CD4-positive, alpha-beta T cell treated with Interleukin-4 for 1 hour (primary cell): Measurements from ENCODE around the gene TRPV2.

Source experiments
- DNase-seq, 2 donors: peaks; one replicate each; pipeline ENCODE4 v3.0.0-alpha.2; 2020 to 2022

Gene TRPV2

DNA sequence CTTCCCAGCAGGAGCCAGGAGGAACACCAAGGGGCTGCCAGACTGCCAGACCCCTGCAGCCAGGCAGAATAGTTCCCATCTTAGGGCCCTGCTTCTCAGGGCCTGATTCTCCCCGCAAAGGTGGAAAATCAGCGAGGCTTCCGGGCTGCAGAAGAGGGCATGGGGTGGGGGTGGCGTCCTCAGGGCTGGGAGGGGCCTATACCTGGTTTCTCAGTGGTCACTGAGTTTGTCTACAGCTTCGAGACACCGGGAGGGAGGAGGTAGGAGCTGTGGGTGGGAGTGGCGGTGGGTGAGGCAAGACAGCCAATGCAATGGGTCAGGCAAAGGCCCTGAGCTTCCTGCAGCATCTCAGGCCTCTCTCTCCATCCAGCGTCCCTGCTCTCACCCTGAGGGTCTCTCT lies 62.3 kb downstream of the TRPV2 start:
- no peak for DNase-seq

DNA sequence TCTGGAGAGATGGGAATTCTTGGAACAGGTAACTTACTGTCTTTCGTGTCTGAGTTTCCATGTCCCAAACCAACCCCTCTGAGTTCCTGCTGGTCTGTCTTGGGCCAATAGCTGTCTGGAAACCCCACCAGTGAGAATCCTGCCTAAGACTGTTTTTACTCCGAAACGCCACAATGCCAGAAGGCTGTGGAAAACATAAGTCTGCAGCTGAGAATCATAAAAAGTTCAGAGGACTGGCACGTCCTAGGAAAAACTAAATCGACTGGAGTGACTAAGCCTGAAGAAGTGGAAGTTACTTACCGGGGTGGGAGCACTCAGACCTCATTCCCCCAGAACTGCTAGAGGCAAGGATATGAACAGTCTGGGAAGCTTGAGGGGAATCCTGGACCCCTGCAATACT lies 63.3 kb downstream of the TRPV2 start:
- DNase-seq, result no peak

DNA sequence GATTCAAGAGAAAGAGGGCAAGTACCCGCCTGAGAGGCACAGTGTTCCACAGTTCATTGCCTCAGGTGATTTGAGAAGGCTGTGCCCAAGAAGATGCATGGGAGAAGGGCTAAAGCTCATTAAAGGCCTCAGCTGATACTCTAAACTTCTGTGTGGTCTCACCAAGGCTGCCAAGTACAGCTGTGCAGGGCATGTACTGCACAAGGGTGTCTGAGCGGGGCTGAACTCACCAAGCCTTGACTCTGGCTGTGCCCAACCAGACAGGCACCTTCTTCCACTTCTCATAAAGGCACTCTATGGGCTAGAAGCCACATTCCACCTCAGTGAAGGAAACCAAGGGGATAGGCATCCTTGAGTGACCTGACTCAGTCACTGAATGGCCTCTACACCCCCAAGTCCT lies 63.9 kb downstream of the TRPV2 start:
- DNase-seq, result no peak

DNA sequence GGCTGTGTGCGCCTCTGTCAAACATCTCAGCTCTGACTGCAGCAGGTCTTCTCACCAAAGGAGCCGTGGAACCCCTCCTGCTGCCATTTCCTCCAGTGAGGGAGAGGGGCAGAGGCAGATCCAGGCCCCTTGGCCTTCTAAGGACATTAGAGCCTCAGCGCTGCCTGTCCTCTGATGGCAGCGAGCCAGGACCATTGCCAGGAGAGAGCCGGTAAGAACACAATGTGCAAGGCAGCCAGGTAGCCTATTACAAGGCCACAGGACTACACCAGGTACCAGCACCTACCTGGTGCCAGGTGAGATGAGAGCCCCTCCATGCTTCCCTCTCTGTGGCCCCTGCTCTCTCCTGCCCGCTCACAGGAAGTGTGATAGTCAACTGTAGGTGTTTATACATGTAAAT lies 65.6 kb downstream of the TRPV2 start:
- no peak for DNase-seq

DNA sequence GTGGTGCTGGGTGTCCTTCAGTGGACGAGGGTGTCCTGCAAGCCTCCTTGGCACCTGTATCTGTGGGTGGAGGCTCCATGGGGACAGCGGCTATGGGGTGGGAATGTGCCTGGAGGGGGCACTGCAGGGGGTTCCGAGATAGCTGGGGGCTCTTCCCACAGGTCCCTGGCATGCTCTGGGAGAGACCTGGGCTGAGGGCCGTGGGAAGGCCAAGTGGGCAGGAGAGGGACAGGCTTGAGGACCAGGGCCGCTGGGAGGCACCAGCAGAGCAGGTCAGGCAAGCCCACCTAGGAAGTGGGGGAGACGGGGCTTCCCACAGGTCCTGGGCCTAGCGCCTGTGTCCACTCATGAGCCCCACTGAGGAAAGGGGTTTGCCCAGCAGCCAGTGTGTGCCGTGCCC lies 66.9 kb downstream of the TRPV2 start:
- DNase-seq, result no peak

DNA sequence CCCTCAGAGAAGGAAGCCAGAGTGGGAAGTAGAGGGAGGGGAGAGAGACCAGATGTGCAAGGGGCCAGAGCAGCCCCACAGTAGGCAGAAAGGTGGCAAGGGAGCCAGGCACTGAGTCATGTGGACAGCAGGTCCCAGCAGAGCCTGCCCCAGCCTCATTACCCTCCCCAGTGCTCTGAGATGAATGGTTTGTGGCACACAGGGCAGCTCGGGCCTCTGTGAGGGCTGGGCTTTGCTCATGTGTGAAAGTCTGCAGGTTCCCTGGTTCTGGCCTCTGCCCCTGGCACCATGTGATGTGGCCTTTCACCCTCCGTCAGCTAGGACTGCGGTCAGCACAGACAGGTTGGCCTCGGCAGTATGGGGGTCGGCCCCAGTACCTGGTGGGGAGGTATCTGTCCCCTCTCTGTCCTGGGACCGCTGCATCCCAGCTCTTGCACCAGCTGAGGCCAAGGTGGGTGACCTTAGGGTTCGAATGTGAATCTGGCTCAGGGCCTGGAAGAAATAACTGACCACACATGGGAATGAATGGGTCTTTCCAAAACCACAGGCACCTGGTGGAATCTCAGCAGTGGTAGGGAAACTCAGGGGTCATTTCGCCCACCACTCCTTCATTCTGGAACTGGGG lies 67.8 kb downstream of the TRPV2 start:
- no peak for DNase-seq

DNA sequence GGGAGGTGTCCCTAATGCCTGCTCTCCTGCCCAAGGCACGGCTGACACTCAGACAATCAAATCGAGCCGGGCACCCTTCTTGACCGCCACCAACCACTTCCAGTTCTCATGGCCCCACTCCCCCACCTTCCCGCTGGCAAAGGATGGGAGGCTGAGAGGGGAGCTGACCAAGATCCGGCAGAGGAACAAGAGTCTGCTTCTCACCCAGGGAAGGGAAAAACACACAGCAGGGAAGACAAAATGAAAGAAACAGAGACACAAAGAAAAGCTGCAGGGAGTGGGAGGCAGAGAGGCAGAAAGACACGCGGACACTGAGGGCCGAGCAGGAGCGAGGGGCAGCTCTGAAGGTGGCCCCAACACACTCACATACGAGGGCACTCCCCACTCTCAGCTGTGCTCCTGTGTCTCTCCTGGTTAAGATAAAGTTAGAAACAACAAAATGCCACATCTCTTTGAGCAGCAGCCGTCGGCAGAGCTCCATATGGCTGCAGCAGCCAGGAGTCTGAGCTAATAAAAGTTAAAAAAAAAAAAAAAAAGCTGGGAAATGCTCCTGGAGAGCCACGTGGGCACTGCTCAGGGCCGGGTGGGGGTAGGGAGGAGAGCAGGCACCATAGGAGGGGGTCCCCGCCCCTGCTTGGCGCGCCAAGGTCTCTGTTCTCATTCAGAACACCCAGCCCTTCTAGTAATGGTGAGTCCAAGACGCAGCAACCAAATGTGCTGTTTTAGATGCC lies 69.2 kb downstream of the TRPV2 start:
- no peak for DNase-seq
